K562 (cell line): ENCODE results near the gene LAPTM5.

Source experiments
- CBX8 ChIP-seq: fragments of 200-600 bp; sonication (generic); IDR thresholded peaks from 2 replicates; pipeline ENCODE4 v1.6.1; 2012; ENCODE audit warnings: borderline replicate concordance, mixed run types, low read depth, mild to moderate bottlenecking, moderate library complexity, mixed read lengths, low read length, control low read depth, inconsistent platforms; ENCODE audit not compliant: poor library complexity, severe bottlenecking; ENCODE audit errors: extremely low read depth
- CTCF ChIP-seq, 3 experiments: IDR thresholded peaks in 2 of 3; conservative IDR thresholded peaks in 1 of 3; 2 replicates each; pipeline ENCODE4 v1.5.1; 2011 to 2012; ENCODE audit warnings: low read length in 3 of 3, mild to moderate bottlenecking in 3 of 3, control low read depth in 2 of 3, improper control_type of control experiment in 1 of 3, inconsistent platforms in 1 of 3, low read depth in 1 of 3, mixed read lengths in 1 of 3, moderate library complexity in 1 of 3; ENCODE audit not compliant: insufficient read depth in 2 of 3
- MAX ChIP-seq: sonication (generic); formaldehyde crosslinking; IDR thresholded peaks from 2 replicates; pipeline ENCODE4 v1.9.0; 2022; ENCODE audit warnings: mild to moderate bottlenecking, missing genetic modification reagents
- RAD21 ChIP-seq, 2 experiments: fragments of 250-450 bp in 1 of 2; fragments of 450-650 bp in 1 of 2; sonication (Bioruptor Pico) in 1 of 2; formaldehyde crosslinking in 1 of 2; IDR thresholded peaks in 1 of 2; conservative IDR thresholded peaks in 1 of 2; 2 replicates each; pipeline versions ENCODE4 v1.4.0 to v1.8.0; 2020 to 2022; ENCODE audit warnings: mild to moderate bottlenecking in 2 of 2, moderate library complexity in 1 of 2
- RB1 ChIP-seq: fragments of 450-650 bp; IDR thresholded peaks from 2 replicates; pipeline ENCODE4 v1.6.1; 2017; ENCODE audit warnings: low read depth, mild to moderate bottlenecking
- SREBF1 ChIP-seq: fragments of 150-350 bp; IDR thresholded peaks from 2 replicates; pipeline ENCODE4 v1.6.1; 2014; ENCODE audit warnings: antibody characterized with exemption, low read depth, low read length, borderline replicate concordance
- TCF3 ChIP-seq: sonication (generic); formaldehyde crosslinking; IDR thresholded peaks from 2 replicates; pipeline ENCODE4 v1.4.0; 2020; ENCODE audit warnings: mild to moderate bottlenecking, missing genetic modification reagents
- ZBED1 ChIP-seq: IDR thresholded peaks from 2 replicates; pipeline ENCODE4 v1.6.1; 2014
- ZNF23 ChIP-seq: fragments of 250-450 bp; sonication (Bioruptor Pico); IDR thresholded peaks from 2 replicates; pipeline ENCODE4 v1.4.0; 2020; ENCODE audit warnings: mild to moderate bottlenecking
- ZNF318 ChIP-seq, 2 experiments: fragments of 450-650 bp; IDR thresholded peaks; 2 replicates each; pipeline ENCODE4 v1.6.1; 2016; ENCODE audit warnings: mild to moderate bottlenecking in 2 of 2, borderline replicate concordance in 1 of 2, low read depth in 1 of 2, moderate library complexity in 1 of 2
- ZNF395 ChIP-seq: fragments of 200-800 bp; sonication (Bioruptor generic); IDR thresholded peaks from 2 replicates; pipeline ENCODE4 v1.6.1; 2017; ENCODE audit warnings: missing genetic modification characterization, missing compliant biosample characterization
- ZNF518B ChIP-seq: fragments of 250-450 bp; sonication (Bioruptor Pico); IDR thresholded peaks from 2 replicates; pipeline ENCODE4 v1.5.0; 2021; ENCODE audit warnings: mild to moderate bottlenecking, moderate library complexity
- ZSCAN29 ChIP-seq: fragments of 450-650 bp; IDR thresholded peaks from 2 replicates; pipeline ENCODE4 v1.6.1; 2017

GRCh38 chr1:30790850-30791778 lies 33.5 kb upstream of the LAPTM5 start:
- TF ChIP-seq RB1: no peak
- TF ChIP-seq RAD21 (CRISPR knock-in tag; conservative IDR thresholded peaks at IDR 0.05 in 1 of 2, IDR thresholded peaks at IDR 0.05 in 1 of 2): no peak
- TF ChIP-seq ZNF518B (CRISPR knock-in tag): no peak
- TF ChIP-seq CTCF (IDR thresholded peaks at IDR 0.05 in 2 of 3, conservative IDR thresholded peaks at IDR 0.05 in 1 of 3; ENCODE audit: insufficient read depth in 2 of 3, low read depth in 1 of 3, low read length in 3 of 3): no peak
- TF ChIP-seq SREBF1: no peak
- TF ChIP-seq TCF3 (CRISPR knock-in tag): no peak
- no peak for TF ChIP-seq ZNF318 (IDR thresholded peaks at IDR 0.05; ENCODE audit: borderline replicate concordance in 1 of 2, low read depth in 1 of 2)
- TF ChIP-seq MAX: no peak
- no peak for TF ChIP-seq ZBED1
- TF ChIP-seq ZNF23: no peak
- TF ChIP-seq CBX8: no peak
- TF ChIP-seq ZSCAN29: no peak
- no peak for TF ChIP-seq ZNF395 (CRISPR knock-in tag)
